Mucosa of descending colon (tissue), 3 donors: ENCODE results near the gene GMDS. TPM values are rescaled to one million over a fixed set of nuclear protein-coding genes. Genes with fewer than 3 reads are reported as not detected.

Experiments used
- ATAC-seq: fragments of 200-7000 bp; cut with Tn5 transposase; one replicate; pipeline ENCODE4 v1.9.1; 2020; ENCODE audit warnings: mild to moderate bottlenecking, moderate library complexity
- DNase-seq, 3 donors: peaks; one replicate each; pipeline ENCODE4 v3.0.0-alpha.2; 2020
- H3K36me3 ChIP-seq: fragments of 200-600 bp; one replicate; pipeline ENCODE4 v1.8.0; 2021; ENCODE audit warnings: low read depth, mild to moderate bottlenecking
- H3K4me1 ChIP-seq: fragments of 200-600 bp; one replicate; pipeline ENCODE4 v1.8.0; 2021; ENCODE audit warnings: low read depth, mild to moderate bottlenecking
- H3K4me3 ChIP-seq: fragments of 200-600 bp; one replicate; pipeline ENCODE4 v1.8.0; 2021; ENCODE audit warnings: mild to moderate bottlenecking
- H3K9me3 ChIP-seq: fragments of 200-600 bp; one replicate; pipeline ENCODE4 v1.8.0; 2021; ENCODE audit warnings: mild to moderate bottlenecking
- intact Hi-C, 2 donors: fragments of 100-400 bp; cut with DNase I in 1 of 2; cut with micrococcal nuclease in 1 of 2; formaldehyde crosslinking; loops; one replicate each; pipeline versions ENCODE4 v1.11.0 to v1.11.1; 2022; cut with DNase I, micrococcal nuclease
- total RNA-seq, 3 donors: library from RNA; stranded (reverse); fragmentation: NEBNext Ultra II Directional in 2 of 3; extraction: Animal tissue kit (Norgen Biotek cat#: 25700) in 2 of 3; gene quantifications; one replicate each; pipeline versions ENCODE4 v1.2.1 to v1.2.4, GENCODE V29; 2021 to 2023
- TF ChIP-seq, protein P1 (sequence below): fragments of 200-600 bp; IDR thresholded peaks from one replicate; pipeline ENCODE4 v1.8.0; 2022; ENCODE audit warnings: antibody characterized with exemption, mild to moderate bottlenecking
- donor health status: DM: no; HTN: no; CAD: no; lungs with moderate emphysema.
- donor health status: DM: no; HTN: no; CAD: no.
- donor health status: DM: no; HTN: yes; CAD: no.

GMDS gene
- total RNA-seq, 3 donors from 2014 or later = 68.0 to 228 (median 135) TPM

DNA sequence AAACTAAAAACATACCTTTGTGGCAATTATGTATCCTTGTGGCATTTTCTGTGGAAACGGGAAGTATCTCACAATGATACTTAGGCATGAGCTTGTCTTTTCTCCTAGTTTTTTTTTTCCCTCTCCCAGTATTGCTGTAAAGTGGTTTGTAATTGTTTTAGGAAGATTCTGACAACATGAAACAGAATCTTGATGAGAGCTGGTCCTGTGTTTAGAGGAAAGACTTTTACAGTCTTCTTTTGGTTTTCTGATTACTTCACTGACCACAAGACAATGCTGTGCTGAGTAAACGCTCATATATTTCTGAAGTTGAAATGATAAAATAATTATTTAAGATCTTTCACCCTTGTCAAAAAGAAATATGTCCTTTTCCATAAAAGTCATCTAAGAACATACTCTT, 434.5 kb downstream of the GMDS start:
- TF ChIP-seq, protein P1, sequence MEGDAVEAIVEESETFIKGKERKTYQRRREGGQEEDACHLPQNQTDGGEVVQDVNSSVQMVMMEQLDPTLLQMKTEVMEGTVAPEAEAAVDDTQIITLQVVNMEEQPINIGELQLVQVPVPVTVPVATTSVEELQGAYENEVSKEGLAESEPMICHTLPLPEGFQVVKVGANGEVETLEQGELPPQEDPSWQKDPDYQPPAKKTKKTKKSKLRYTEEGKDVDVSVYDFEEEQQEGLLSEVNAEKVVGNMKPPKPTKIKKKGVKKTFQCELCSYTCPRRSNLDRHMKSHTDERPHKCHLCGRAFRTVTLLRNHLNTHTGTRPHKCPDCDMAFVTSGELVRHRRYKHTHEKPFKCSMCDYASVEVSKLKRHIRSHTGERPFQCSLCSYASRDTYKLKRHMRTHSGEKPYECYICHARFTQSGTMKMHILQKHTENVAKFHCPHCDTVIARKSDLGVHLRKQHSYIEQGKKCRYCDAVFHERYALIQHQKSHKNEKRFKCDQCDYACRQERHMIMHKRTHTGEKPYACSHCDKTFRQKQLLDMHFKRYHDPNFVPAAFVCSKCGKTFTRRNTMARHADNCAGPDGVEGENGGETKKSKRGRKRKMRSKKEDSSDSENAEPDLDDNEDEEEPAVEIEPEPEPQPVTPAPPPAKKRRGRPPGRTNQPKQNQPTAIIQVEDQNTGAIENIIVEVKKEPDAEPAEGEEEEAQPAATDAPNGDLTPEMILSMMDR = no peak
- no peaks in the 10 kb centered on the region for H3K36me3 ChIP-seq
- ATAC-seq = no peak
- DNase-seq = no peak
- intact Hi-C loops = no loop called here
- no peaks in the 10 kb centered on the region for H3K9me3 ChIP-seq
- H3K4me1 ChIP-seq = no peaks in the 10 kb centered on the region
- H3K4me3 ChIP-seq = no peak overlapping the region

DNA sequence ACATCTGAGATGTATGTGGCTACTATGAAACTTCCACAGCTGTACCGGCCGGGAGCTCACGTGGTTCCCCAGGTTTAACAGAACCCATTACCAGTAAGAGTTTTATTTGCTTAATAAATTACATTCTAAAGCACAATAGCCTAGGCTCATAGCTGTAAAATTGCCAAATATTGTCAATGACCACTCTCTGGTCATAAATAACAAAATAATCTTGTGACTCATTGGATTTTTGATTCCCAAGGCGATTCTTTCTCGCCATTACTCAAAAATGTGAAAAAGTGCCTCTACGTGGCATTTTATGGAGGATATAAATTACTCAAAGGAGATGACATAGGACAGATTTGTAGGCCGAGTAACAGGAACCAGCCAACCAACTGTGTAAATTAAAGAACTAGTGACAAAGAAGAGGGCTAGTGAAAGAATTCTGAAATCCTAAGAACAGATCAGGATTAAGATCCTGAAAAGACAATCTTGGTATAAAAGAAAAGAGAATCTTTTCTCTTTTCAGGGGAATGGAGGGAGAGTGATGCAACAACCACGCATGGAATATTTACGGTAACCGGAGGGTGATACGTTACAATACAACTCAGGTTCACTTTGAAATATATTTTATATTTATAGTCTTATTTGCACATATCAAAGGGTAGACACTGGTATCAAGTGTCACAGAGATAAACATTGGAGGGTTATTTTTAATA, 436.0 kb downstream of the GMDS start:
- intact Hi-C loops = no loop called here
- Histone ChIP-seq H3K36me3 (no peaks in the 10 kb centered on the region), H3K4me1 (no peaks in the 10 kb centered on the region), H3K4me3 (no peak overlapping the region), H3K9me3 (no peaks in the 10 kb centered on the region)
- TF ChIP-seq, protein P1 = no peak
- ATAC-seq = no peak
- no peak for DNase-seq

DNA sequence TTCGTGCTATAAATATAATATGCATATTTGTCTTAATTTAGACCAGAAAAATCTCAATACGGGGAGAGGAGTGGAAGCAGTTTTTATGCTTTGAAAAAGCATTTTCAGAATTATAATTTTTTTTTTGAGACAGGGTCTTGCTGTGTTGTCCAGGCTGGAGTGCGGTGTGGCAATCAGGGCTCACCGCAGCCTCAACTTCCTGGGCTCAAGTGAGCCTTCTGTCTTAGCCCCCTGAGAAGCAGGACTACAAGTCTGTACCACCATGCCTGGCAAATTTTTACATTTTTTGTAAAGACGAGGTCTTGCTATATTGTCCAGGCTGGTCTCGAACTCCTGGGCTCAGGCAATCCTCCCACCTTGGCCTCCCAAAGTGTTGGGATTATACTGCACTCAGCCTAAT, 438.5 kb downstream of the GMDS start:
- TF ChIP-seq, protein P1 = no peak
- Histone ChIP-seq H3K9me3 (no peaks in the 10 kb centered on the region), H3K4me3 (no peak overlapping the region), H3K4me1 (no peaks in the 10 kb centered on the region), H3K36me3 (no peaks in the 10 kb centered on the region)
- intact Hi-C loops = no loop called here
- no peak for ATAC-seq
- no peak for DNase-seq

GRCh38 chr6:1802491-1803395, 442.7 kb downstream of the GMDS start:
- no peaks in the 10 kb centered on the region for H3K36me3 ChIP-seq
- intact Hi-C loops = no loop called here

DNA sequence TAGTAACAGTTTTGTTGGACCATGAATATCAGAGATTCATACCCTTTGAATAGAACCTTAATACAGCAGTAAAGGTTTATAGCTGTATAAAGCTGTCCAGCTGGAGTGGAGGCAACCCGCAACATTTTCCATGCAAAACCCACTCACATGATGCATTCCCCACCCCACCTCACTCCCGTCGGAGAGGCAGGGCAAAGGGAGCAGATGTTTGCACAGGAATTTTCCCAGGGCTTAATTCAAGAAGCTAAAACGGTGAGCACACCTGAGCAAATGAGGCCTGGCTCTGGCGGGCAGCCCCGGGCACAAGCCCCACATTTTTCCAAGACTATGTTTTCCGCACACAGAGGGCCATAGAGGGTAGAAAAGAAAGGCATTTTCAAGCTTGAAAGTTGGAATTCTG, 444.0 kb downstream of the GMDS start:
- H3K9me3 ChIP-seq = no peaks in the 10 kb centered on the region
- no peaks in the 10 kb centered on the region for H3K4me1 ChIP-seq
- DNase-seq = no peak
- no peak overlapping the region for H3K4me3 ChIP-seq
- TF ChIP-seq, protein P1 = no peak
- intact Hi-C loops = no loop called here
- H3K36me3 ChIP-seq = no peaks in the 10 kb centered on the region
- no peak for ATAC-seq

More at GRCh38 chr6:1802491-1803395, 442.7 kb downstream of the GMDS start:
- H3K9me3 ChIP-seq = no peaks in the 10 kb centered on the region
- TF ChIP-seq, protein P1 = no peak
- DNase-seq (no peak), ATAC-seq (no peak)
- H3K4me3 ChIP-seq = no peak overlapping the region
- no peaks in the 10 kb centered on the region for H3K4me1 ChIP-seq
